MM.1S (cell line): ENCODE data around the gene NAALADL2.

Source experiments
- DNase-seq: peaks from one replicate; pipeline ENCODE4 v3.0.0-alpha.2; 2015
- H2AFZ ChIP-seq: fragments of 300-600 bp; sonication (generic); 2 replicates; pipeline ENCODE4 v1.6.0; 2016; ENCODE audit warnings: antibody characterized with exemption, low read length
- H3F3A ChIP-seq: fragments of 300-600 bp; sonication (generic); 2 replicates; pipeline ENCODE4 v1.6.1; 2016; ENCODE audit warnings: mild to moderate bottlenecking, antibody characterized with exemption, low read length, moderate library complexity, mixed read lengths; ENCODE audit not compliant: insufficient read depth
- H3K27ac ChIP-seq: fragments of 300-600 bp; sonication (generic); 2 replicates; pipeline ENCODE4 v1.5.1; 2016; ENCODE audit warnings: mild to moderate bottlenecking, low read length
- H3K27me3 ChIP-seq: fragments of 300-600 bp; sonication (generic); replicated peaks from 2 replicates; pipeline ENCODE4 v1.6.0; 2016; ENCODE audit warnings: low read length; ENCODE audit not compliant: insufficient read depth
- H3K36me3 ChIP-seq: fragments of 300-600 bp; sonication (generic); replicated peaks from 2 replicates; pipeline ENCODE4 v1.6.1; 2016; ENCODE audit warnings: mild to moderate bottlenecking, low read length, mixed read lengths; ENCODE audit not compliant: insufficient read depth
- H3K4me1 ChIP-seq: fragments of 300-600 bp; sonication (generic); 2 replicates; pipeline ENCODE4 v1.6.1; 2016; ENCODE audit warnings: low read length, mixed read lengths
- H3K4me2 ChIP-seq: fragments of 300-600 bp; sonication (generic); 2 replicates; pipeline ENCODE4 v1.6.0; 2016; ENCODE audit warnings: low read depth, low read length
- H3K4me3 ChIP-seq: fragments of 300-600 bp; sonication (generic); 2 replicates; pipeline ENCODE4 v1.5.1; 2016; ENCODE audit warnings: low read length, mixed read lengths
- H3K79me2 ChIP-seq: fragments of 300-600 bp; sonication (generic); 2 replicates; pipeline ENCODE4 v1.6.1; 2016; ENCODE audit warnings: mixed run types, low read length, mixed read lengths
- H3K9ac ChIP-seq: fragments of 300-600 bp; sonication (generic); 2 replicates; pipeline ENCODE4 v1.6.1; 2016; ENCODE audit warnings: low read length, mixed read lengths
- H3K9me2 ChIP-seq: fragments of 300-600 bp; sonication (generic); replicated peaks from 2 replicates; pipeline ENCODE4 v1.6.1; 2016; ENCODE audit warnings: mild to moderate bottlenecking, low read length, mixed read lengths; ENCODE audit not compliant: insufficient read depth
- H3K9me3 ChIP-seq: fragments of 300-600 bp; sonication (generic); replicated peaks from 2 replicates; pipeline ENCODE4 v1.6.1; 2016; ENCODE audit warnings: mild to moderate bottlenecking, low read length, mixed read lengths; ENCODE audit not compliant: insufficient read depth
- H4K20me1 ChIP-seq: fragments of 300-600 bp; sonication (generic); 2 replicates; pipeline ENCODE4 v1.6.1; 2016; ENCODE audit warnings: mild to moderate bottlenecking, low read length, moderate library complexity, mixed read lengths; ENCODE audit not compliant: insufficient read depth
- CTCF ChIP-seq: fragments of 300-600 bp; sonication (generic); IDR thresholded peaks from 2 replicates; pipeline ENCODE4 v1.5.1; 2016; ENCODE audit warnings: antibody characterized with exemption, low read length, mixed read lengths
- EZH2 ChIP-seq: fragments of 300-600 bp; sonication (generic); optimal IDR thresholded peaks from 2 replicates; pipeline ENCODE3; 2017; ENCODE audit warnings: low read depth, mild to moderate bottlenecking, antibody characterized with exemption, low read length, mixed read lengths
- EZH2phosphoT487 ChIP-seq: fragments of 300-600 bp; sonication (generic); IDR thresholded peaks from 2 replicates; pipeline ENCODE4 v1.6.1; 2018; ENCODE audit warnings: antibody characterized with exemption, low read length

Gene NAALADL2

GRCh38 chr3:175343946-175344345 is 484.8 kb downstream of the NAALADL2 start:
- no peak for DNase-seq
- Histone ChIP-seq H3K9me3 (no peaks in the 10 kb centered on the region), H3K9ac (no peak overlapping the region), H3K36me3 (no peaks in the 10 kb centered on the region), H3F3A (peaks cover 21% of the 10 kb centered on the region), H2AFZ (no peak overlapping the region), H3K27ac (no peak overlapping the region), H3K4me2 (0 out of 2 replicates have a peak overlapping the region, but pooled peaks have one; percentile 3), H3K79me2 (no peaks in the 10 kb centered on the region), H3K4me3 (no peak overlapping the region), H3K4me1 (peaks cover 48% of the 10 kb centered on the region), H3K9me2 (no peaks in the 10 kb centered on the region), H4K20me1 (no peaks in the 10 kb centered on the region), H3K27me3 (no peaks in the 10 kb centered on the region)
- TF ChIP-seq EZH2, result no peak
- TF ChIP-seq EZH2phosphoT487, result no peak
- TF ChIP-seq CTCF, result no peak

GRCh38 chr3:175346573-175347356 is 487.6 kb downstream of the NAALADL2 start:
- TF ChIP-seq EZH2phosphoT487, result no peak
- no peak for TF ChIP-seq EZH2
- no peak for TF ChIP-seq CTCF
- peaks cover 71% of the 10 kb centered on the region for H3K4me1 ChIP-seq
- peak overlapping the region; percentile 15 for H2AFZ ChIP-seq
- H3K79me2 ChIP-seq, result no peaks in the 10 kb centered on the region
- H3K9ac ChIP-seq, result peak overlapping the region; percentile 16; the same call in 1 of the 2 replicates
- peak overlapping the region; percentile 82 for H3K27ac ChIP-seq
- H3K9me2 ChIP-seq, result no peaks in the 10 kb centered on the region
- no peaks in the 10 kb centered on the region for H3K9me3 ChIP-seq
- no peaks in the 10 kb centered on the region for H4K20me1 ChIP-seq
- H3K36me3 ChIP-seq, result no peaks in the 10 kb centered on the region
- H3F3A ChIP-seq, result peaks cover 39% of the 10 kb centered on the region
- DNase-seq, result peak; percentile 98
- no peaks in the 10 kb centered on the region for H3K27me3 ChIP-seq
- H3K4me3 ChIP-seq, result peak overlapping the region; percentile 2; the same call in 1 of the 2 replicates
- H3K4me2 ChIP-seq, result peak overlapping the region; percentile 43

GRCh38 chr3:175349168-175349567 is 490.0 kb downstream of the NAALADL2 start:
- Histone ChIP-seq H3K4me3 (no peak overlapping the region), H3K36me3 (no peaks in the 10 kb centered on the region), H3F3A (peaks cover 39% of the 10 kb centered on the region), H2AFZ (peak overlapping the region; percentile 33), H3K4me2 (peak overlapping the region; percentile 15), H3K4me1 (peaks cover 72% of the 10 kb centered on the region), H3K9ac (peak overlapping the region; percentile 8; the same call in 1 of the 2 replicates), H3K9me3 (no peaks in the 10 kb centered on the region), H3K9me2 (no peaks in the 10 kb centered on the region), H3K27ac (peak overlapping the region; percentile 78), H3K27me3 (no peaks in the 10 kb centered on the region), H3K79me2 (no peaks in the 10 kb centered on the region), H4K20me1 (no peaks in the 10 kb centered on the region)
- peak; percentile 95 for DNase-seq
- TF ChIP-seq EZH2 (no peak), EZH2phosphoT487 (no peak), CTCF (no peak)
